ENCODE data around the gene DLG2.

Gene DLG2

GRCh38 chr11:83957038-83957900 is 1669.9 kb downstream of the DLG2 start:
- no peak for DNase-seq
- no peaks in the 10 kb centered on the region for H3K79me2 ChIP-seq (ENCODE audit: low read length)
- H4K20me1 ChIP-seq (ENCODE audit: insufficient read depth, low read length): no peaks in the 10 kb centered on the region
- H3K9ac ChIP-seq (ENCODE audit: low read length): no peak overlapping the region
- no peaks in the 10 kb centered on the region for H3K36me3 ChIP-seq (replicated peaks; ENCODE audit: insufficient read depth, low read length)
- H3K9me2 ChIP-seq (replicated peaks; ENCODE audit: insufficient read depth, low read length): no peaks in the 10 kb centered on the region
- TF ChIP-seq EZH2 (optimal IDR thresholded peaks at IDR 0.05; ENCODE audit: low read depth, low read length) (no peak), CTCF (IDR thresholded peaks at IDR 0.05; ENCODE audit: low read length) (no peak), EZH2phosphoT487 (IDR thresholded peaks at IDR 0.05; ENCODE audit: low read length) (no peak)
- no peaks in the 10 kb centered on the region for H3K4me1 ChIP-seq (ENCODE audit: low read length)
- H3K9me3 ChIP-seq (replicated peaks; ENCODE audit: insufficient read depth, low read length): no peaks in the 10 kb centered on the region
- no peaks in the 10 kb centered on the region for H3K27me3 ChIP-seq (replicated peaks; ENCODE audit: insufficient read depth, low read length)
- no peak overlapping the region for H3K4me2 ChIP-seq (ENCODE audit: low read depth, low read length)
- no peak overlapping the region for H3K27ac ChIP-seq (ENCODE audit: low read length)
- no peak overlapping the region for H3K4me3 ChIP-seq (ENCODE audit: low read length)
- no peaks in the 10 kb centered on the region for H3F3A ChIP-seq (ENCODE audit: insufficient read depth, low read length)
- H2AFZ ChIP-seq (ENCODE audit: low read length): no peak overlapping the region

DNA sequence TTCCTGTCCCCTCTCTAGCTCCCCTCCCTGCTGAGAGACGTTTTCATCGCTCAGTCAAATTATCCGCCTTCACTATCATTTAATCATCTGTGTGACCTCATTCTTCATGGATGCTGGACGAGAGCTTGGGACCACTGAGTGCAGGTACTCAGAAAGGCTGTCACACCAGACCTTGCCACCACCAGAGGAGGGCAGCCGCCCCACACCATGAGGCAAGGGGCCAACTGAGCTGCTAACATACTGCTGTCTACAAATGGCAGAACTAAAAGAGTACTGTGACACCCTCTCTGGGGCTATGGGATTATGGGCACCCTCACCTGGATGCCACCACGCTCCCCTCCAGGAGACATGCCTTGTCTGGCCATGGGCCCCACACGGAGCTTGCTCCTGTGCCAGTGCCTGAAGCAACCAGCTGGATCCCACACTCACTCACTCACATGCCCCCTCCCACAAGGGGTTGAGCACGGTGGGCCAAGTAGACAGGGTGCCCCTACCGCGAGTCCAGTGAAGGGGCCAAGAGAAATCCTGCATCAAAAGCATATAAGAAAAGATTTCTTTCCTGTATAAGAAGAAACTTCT is 1670.9 kb downstream of the DLG2 start:
- Histone ChIP-seq H3K4me2 (ENCODE audit: low read depth, low read length) (no peak overlapping the region), H2AFZ (ENCODE audit: low read length) (no peak overlapping the region), H3K27ac (ENCODE audit: low read length) (no peak overlapping the region), H3K36me3 (replicated peaks; ENCODE audit: insufficient read depth, low read length) (no peaks in the 10 kb centered on the region), H3K9me3 (replicated peaks; ENCODE audit: insufficient read depth, low read length) (no peaks in the 10 kb centered on the region), H3K9me2 (replicated peaks; ENCODE audit: insufficient read depth, low read length) (no peaks in the 10 kb centered on the region), H3K4me1 (ENCODE audit: low read length) (no peaks in the 10 kb centered on the region), H3K27me3 (replicated peaks; ENCODE audit: insufficient read depth, low read length) (no peaks in the 10 kb centered on the region), H3F3A (ENCODE audit: insufficient read depth, low read length) (no peaks in the 10 kb centered on the region), H3K4me3 (ENCODE audit: low read length) (no peak overlapping the region), H3K9ac (ENCODE audit: low read length) (no peak overlapping the region), H4K20me1 (ENCODE audit: insufficient read depth, low read length) (no peaks in the 10 kb centered on the region), H3K79me2 (ENCODE audit: low read length) (no peaks in the 10 kb centered on the region)
- TF ChIP-seq CTCF (IDR thresholded peaks at IDR 0.05; ENCODE audit: low read length) (no peak), EZH2phosphoT487 (IDR thresholded peaks at IDR 0.05; ENCODE audit: low read length) (no peak), EZH2 (optimal IDR thresholded peaks at IDR 0.05; ENCODE audit: low read depth, low read length) (no peak)
- no peak for DNase-seq

DNA sequence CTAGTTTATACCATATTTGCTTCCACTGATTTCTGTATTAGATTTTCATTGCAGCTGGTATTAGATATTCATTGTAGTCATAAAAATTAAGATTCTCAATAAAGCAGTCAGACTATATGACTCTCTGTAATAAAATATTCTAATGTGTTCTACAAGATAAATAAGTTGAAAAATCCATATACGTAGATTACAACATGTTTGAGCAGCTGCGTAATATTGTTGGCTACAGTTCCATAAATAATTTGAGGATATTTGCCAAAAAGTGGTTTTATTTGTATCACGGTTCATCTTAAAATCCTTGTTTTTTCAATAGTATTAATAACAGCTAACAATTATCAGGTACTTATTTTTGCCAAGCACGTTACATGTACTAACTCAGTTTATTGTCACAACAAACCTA is 1672.4 kb downstream of the DLG2 start:
- Histone ChIP-seq H3K9ac (ENCODE audit: low read length) (no peak overlapping the region), H3K79me2 (ENCODE audit: low read length) (no peaks in the 10 kb centered on the region), H3K36me3 (replicated peaks; ENCODE audit: insufficient read depth, low read length) (no peaks in the 10 kb centered on the region), H3K4me2 (ENCODE audit: low read depth, low read length) (no peak overlapping the region), H3K27me3 (replicated peaks; ENCODE audit: insufficient read depth, low read length) (no peaks in the 10 kb centered on the region), H4K20me1 (ENCODE audit: insufficient read depth, low read length) (no peaks in the 10 kb centered on the region), H3K9me3 (replicated peaks; ENCODE audit: insufficient read depth, low read length) (no peaks in the 10 kb centered on the region), H3K4me1 (ENCODE audit: low read length) (no peaks in the 10 kb centered on the region), H2AFZ (ENCODE audit: low read length) (no peak overlapping the region), H3K9me2 (replicated peaks; ENCODE audit: insufficient read depth, low read length) (no peaks in the 10 kb centered on the region), H3K4me3 (ENCODE audit: low read length) (no peak overlapping the region), H3K27ac (ENCODE audit: low read length) (no peak overlapping the region), H3F3A (ENCODE audit: insufficient read depth, low read length) (no peaks in the 10 kb centered on the region)
- DNase-seq: no peak
- no peak for TF ChIP-seq EZH2phosphoT487 (IDR thresholded peaks at IDR 0.05; ENCODE audit: low read length)

DNA sequence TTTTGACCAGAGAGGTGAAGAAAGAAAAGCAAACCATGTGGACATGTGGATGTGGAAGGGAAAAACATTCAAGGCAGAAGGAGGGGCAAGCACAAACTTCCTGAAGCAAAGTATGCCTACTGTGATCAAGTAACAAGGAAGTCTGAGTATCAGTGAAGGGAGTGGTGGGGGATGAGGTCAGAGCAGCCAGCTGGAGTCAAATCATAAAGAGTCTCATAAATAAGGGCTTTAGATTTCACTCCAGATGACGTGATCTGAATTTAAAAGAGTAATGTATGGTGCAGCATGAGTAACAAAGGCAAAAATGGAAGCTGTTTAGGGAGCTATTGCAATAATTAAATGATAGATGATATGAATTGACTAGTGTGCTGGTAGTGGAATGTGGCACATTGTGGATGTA is 1675.6 kb downstream of the DLG2 start:
- H3K4me2 ChIP-seq (ENCODE audit: low read depth, low read length): no peak overlapping the region
- no peaks in the 10 kb centered on the region for H3K79me2 ChIP-seq (ENCODE audit: low read length)
- DNase-seq: no peak
- H4K20me1 ChIP-seq (ENCODE audit: insufficient read depth, low read length): no peaks in the 10 kb centered on the region
- no peaks in the 10 kb centered on the region for H3K27me3 ChIP-seq (replicated peaks; ENCODE audit: insufficient read depth, low read length)
- H3K36me3 ChIP-seq (replicated peaks; ENCODE audit: insufficient read depth, low read length): no peaks in the 10 kb centered on the region
- H3K9ac ChIP-seq (ENCODE audit: low read length): no peak overlapping the region
- H2AFZ ChIP-seq (ENCODE audit: low read length): no peak overlapping the region
- no peaks in the 10 kb centered on the region for H3K4me1 ChIP-seq (ENCODE audit: low read length)
- no peaks in the 10 kb centered on the region for H3F3A ChIP-seq (ENCODE audit: insufficient read depth, low read length)
- no peaks in the 10 kb centered on the region for H3K9me3 ChIP-seq (replicated peaks; ENCODE audit: insufficient read depth, low read length)
- H3K4me3 ChIP-seq (ENCODE audit: low read length): no peak overlapping the region
- TF ChIP-seq EZH2 (optimal IDR thresholded peaks at IDR 0.05; ENCODE audit: low read depth, low read length): no peak
- TF ChIP-seq EZH2phosphoT487 (IDR thresholded peaks at IDR 0.05; ENCODE audit: low read length): no peak
- TF ChIP-seq CTCF (IDR thresholded peaks at IDR 0.05; ENCODE audit: low read length): no peak
- H3K9me2 ChIP-seq (replicated peaks; ENCODE audit: insufficient read depth, low read length): no peaks in the 10 kb centered on the region
- no peak overlapping the region for H3K27ac ChIP-seq (ENCODE audit: low read length)

Measured in MM.1S (cell line).